GM12873 (cell line): ENCODE results near the gene PTGIS.

Experiments used
- CTCF ChIP-seq: IDR thresholded peaks from 2 replicates; pipeline ENCODE4 v1.5.1; 2012; ENCODE audit warnings: low read depth, mild to moderate bottlenecking, moderate library complexity, low read length, control low read depth; ENCODE audit not compliant: insufficient read depth; ENCODE audit errors: missing control alignments

The PTGIS gene

GRCh38 chr20:49578436-49578835 is 10.5 kb upstream of the PTGIS start:
- no peak for TF ChIP-seq CTCF

- no peak for TF ChIP-seq CTCF
These were observed 7.7 kb upstream of the PTGIS start for GRCh38 chr20:49575551-49576060.

GRCh38 chr20:49573900-49574416 is 6.0 kb upstream of the PTGIS start:
- no peak for TF ChIP-seq CTCF

GRCh38 chr20:49572857-49573256 is 4.9 kb upstream of the PTGIS start:
- no peak for TF ChIP-seq CTCF

- TF ChIP-seq CTCF, result no peak
These were observed 3.6 kb upstream of the PTGIS start for GRCh38 chr20:49571553-49571835.

GRCh38 chr20:49570828-49571552 is 3.1 kb upstream of the PTGIS start:
- no peak for TF ChIP-seq CTCF

GRCh38 chr20:49570161-49570827 is 2.4 kb upstream of the PTGIS start:
- no peak for TF ChIP-seq CTCF
